Right kidney (tissue), 9 donors: ENCODE results near the gene PRR32.
"Not testable (repeated sequence)": the region's sequence is repeated elsewhere in the genome, so short reads cannot be mapped to it uniquely, and the experiment has no call there.

Experiments used
- DNase-seq: peaks from one replicate; pipeline ENCODE4 v3.0.0-alpha.2; 2016
- long read RNA-seq, 8 donors: transcript quantifications; one replicate each; lab custom pipeline, GENCODE V29; 2026

Gene PRR32, protein sequence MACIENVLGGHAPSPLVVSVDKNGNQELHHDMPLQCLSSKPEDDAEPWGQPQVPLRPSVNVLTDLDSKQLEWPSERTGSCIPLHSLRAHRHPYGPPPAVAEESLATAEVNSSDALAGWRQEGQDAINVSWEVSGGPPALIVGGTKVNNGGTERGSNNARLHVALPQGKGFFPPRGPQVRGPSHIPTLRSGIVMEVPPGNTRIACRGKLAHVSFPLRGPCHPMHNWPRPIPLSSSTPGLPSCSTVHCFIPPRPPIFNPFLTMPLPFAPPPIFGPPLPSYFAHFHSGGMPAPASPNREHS
- long read RNA-seq, donor 1: 0 reads
- long read RNA-seq, donor 2: 0 reads
- long read RNA-seq, donor 3: 0 reads
- long read RNA-seq, donor 4: 0 reads
- long read RNA-seq, donor 5: 0 reads
- long read RNA-seq, donor 6: 0 reads
- long read RNA-seq, donor 7: 0 reads
- long read RNA-seq, donor 8: 0 reads

GRCh38 chrX:126819429-126819828, at the start of gene PRR32:
PRR32 (plus strand) TSS chrX:126819729; CDS start chrX:126819844, 115 bp downstream.
- no peak for DNase-seq

DNA sequence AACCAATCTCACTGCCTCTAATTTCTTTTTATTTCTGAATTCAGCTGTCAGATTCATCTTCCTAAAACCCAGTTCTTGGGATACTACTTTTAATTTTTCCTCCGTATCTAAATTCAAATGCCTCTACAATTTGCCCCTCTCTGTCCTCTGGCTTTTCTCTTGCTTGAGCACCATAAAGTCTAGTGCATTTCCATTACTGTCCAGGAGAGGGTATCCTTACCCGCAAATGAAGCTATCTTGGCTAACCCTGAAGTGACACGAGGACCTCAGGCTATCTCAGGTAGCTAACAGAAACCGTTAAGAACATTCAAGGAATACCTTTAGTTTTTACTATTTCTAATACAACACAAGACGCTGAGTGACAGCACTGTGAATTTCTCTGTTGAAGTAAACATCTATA, 49.4 kb upstream of the PRR32 start:
- DNase-seq: peak; percentile 3

DNA sequence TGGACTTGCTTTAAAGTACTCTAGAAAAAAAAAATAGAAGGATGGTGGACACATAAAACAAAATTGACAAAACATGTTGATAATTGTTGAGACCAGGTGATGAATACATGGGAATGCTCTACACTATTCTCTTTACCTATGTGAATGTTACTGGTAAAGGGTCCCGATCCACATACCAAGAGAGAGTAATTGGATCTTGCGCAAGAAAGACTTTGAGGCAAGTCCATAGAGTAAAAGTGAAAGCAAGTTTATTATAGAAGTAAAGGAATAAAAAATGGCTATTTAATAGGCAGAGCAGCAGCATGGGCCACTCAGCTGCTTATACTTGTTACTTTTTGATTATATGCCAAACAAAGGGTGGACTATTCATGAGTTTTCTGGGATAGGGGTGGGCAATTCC, 34.0 kb upstream of the PRR32 start:
- DNase-seq: no peak

- no peak for DNase-seq
Observed at GRCh38 chrX:126799059-126799458, 20.5 kb upstream of the PRR32 start.

GRCh38 chrX:126806784-126807183, 12.7 kb upstream of the PRR32 start:
- not testable (repeated sequence) for DNase-seq

- no peak for DNase-seq
Observed at GRCh38 chrX:126815806-126816205, 3.7 kb upstream of the PRR32 start.

- no peak for DNase-seq
Observed at GRCh38 chrX:126820700-126821420, 1.3 kb downstream of the PRR32 start.

DNA sequence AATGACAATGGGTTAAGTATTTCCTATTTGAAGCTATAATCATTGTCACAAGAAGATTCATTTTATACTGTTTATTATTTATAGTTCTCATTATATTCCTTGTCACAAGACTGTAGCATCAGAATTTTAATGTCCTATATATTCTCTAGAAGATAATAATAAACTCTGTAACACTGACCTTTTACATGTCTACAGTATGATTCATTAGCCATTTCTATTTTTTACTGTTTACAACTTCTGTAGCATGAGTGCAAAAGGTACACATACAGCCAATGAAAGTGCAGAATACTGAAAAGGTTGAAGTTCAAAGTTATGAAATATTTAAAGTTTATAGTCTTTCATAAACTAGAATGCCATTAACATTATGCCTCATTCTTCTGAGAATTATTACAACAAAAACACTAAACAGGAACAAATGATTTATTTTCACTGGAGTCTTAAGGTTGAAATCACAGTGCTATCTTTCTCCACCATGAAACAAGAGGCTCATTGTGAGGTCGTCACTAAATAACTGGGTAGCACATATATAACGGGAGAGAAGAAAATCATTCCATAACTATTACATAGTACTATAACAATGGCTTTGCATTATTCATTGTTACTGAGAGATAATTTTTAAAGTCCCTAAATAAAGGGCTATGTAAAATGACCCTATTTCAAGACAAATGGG, 4.9 kb downstream of the PRR32 start:
- no peak for DNase-seq

DNA sequence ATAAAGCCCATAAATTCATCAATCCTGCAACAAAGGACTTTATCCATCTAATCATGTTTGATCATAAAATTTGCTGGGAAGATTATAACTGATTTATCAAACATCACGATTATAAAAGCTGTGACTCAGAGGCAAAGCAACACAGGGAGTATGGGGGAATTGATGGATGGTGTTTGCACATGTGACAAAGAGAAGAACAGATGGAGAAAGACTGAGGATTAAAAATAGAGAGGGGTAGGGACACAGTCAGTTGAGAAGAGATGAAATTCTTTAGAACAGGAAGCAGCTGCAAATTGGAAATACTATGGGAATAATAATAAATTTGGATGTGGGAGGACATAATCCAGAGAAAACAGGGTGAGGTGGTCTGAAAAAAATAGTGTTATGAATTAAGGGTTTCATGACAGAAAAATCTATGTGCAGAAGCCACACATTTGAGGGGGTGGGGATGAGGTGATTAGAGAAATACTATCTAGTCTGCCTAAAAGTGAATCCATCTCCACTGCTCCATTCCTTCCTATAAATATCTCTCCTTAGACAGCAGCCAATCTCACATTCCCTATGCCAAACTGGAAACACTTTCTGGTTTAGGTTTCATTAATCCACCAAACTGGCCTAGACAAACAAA, 6.2 kb downstream of the PRR32 start:
- DNase-seq: no peak

GRCh38 chrX:126836186-126836585, 16.7 kb downstream of the PRR32 start:
- DNase-seq: no peak

- no peak for DNase-seq
Observed at GRCh38 chrX:126847143-126847542, 27.6 kb downstream of the PRR32 start.

GRCh38 chrX:126855839-126856524, 36.5 kb downstream of the PRR32 start:
- no peak for DNase-seq
